Adrenal gland (tissue), 12 donors: ENCODE data around the gene KCND1. TPM values are rescaled to one million over a fixed set of nuclear protein-coding genes. Genes with fewer than 3 reads are reported as not detected.

Source experiments
- DNase-seq, 7 donors: peaks; one replicate each; pipeline ENCODE4 v3.0.0-alpha.2; 2019 to 2020
- H3K27ac ChIP-seq, 5 donors: fragments of 200-600 bp; sonication (generic) in 4 of 5; 1 replicate in 3 of 5; 2 replicates in 2 of 5; pipeline versions ENCODE4 v1.5.1 to v1.8.0; 2016 to 2020; ENCODE audit warnings: mild to moderate bottlenecking in 1 of 5
- H3K27me3 ChIP-seq: fragments of 200-600 bp; 2 replicates; pipeline ENCODE4 v1.8.0; 2021
- H3K36me3 ChIP-seq, 2 donors: fragments of 200-600 bp; replicated peaks in 1 of 2; 1 replicate in 1 of 2; 2 replicates in 1 of 2; pipeline versions ENCODE4 v1.5.1 to v1.8.0; 2018 to 2022
- H3K4me1 ChIP-seq, 2 donors: fragments of 200-600 bp; replicated peaks in 1 of 2; 1 replicate in 1 of 2; 2 replicates in 1 of 2; pipeline versions ENCODE4 v1.5.1 to v1.8.0; 2018 to 2021
- H3K4me3 ChIP-seq, 4 donors: fragments of 200-600 bp; sonication (generic) in 3 of 4; one replicate each; pipeline ENCODE4 v1.5.1; 2016 to 2018
- H3K9me3 ChIP-seq, 3 donors: fragments of 200-600 bp; sonication (generic) in 1 of 3; replicated peaks in 1 of 3; 1 replicate in 2 of 3; 2 replicates in 1 of 3; pipeline versions ENCODE4 v1.5.1 to v1.8.0; 2016 to 2021
- CTCF ChIP-seq, 6 experiments: fragments of 450-650 bp in 4 of 6; fragments of 200-600 bp in 2 of 6; sonication (generic) in 1 of 6; IDR thresholded peaks; 1 replicate in 5 of 6; 2 replicates in 1 of 6; pipeline versions ENCODE4 v1.5.1 to v1.8.0; 2016 to 2021; ENCODE audit warnings: antibody characterized with exemption in 6 of 6, mild to moderate bottlenecking in 2 of 6, moderate library complexity in 1 of 6
- POLR2A ChIP-seq, 2 donors: fragments of 450-650 bp; IDR thresholded peaks; one replicate each; pipeline ENCODE4 v1.6.1; 2017; ENCODE audit warnings: antibody characterized with exemption in 2 of 2, mild to moderate bottlenecking in 2 of 2, moderate library complexity in 1 of 2
- WGBS, 4 donors: extraction: QIAGEN DNeasy Blood & Tissue Kit in 2 of 4; methylation state at CpG; one replicate each; pipeline versions ENCODE4 v1.1.5 to v1.1.7; 2013 to 2017; 5-methylcytosine and 5-hydroxymethylcytosine counted together
- intact Hi-C, 2 donors: fragments of 100-400 bp; cut with DNase I; formaldehyde crosslinking; loops; one replicate each; pipeline versions ENCODE4 v1.14.1 to v1.15.0; 2022 to 2023
- polyA plus RNA-seq, 3 donors: library from polyadenylated mRNA; stranded (reverse); fragments of 200-250 nt in 2 of 3; fragments of 350-450 nt in 1 of 3; fragmentation: Illumina TruSeq in 1 of 3; extraction: RNeasy Lipid Tissue Mini Kit (QIAGEN cat#74804) in 1 of 3; gene quantifications; one replicate each; pipeline ENCODE4 v1.2.3, GENCODE V29; 2013 to 2014
- small RNA-seq, 2 donors: library from RNA; depleted of rRNA; stranded (forward); fragments of <200 nt; gene quantifications; one replicate each; pipeline ENCODE3, GENCODE V24; 2016
- total RNA-seq, 9 donors: library from RNA; depleted of rRNA in 4 of 9; stranded (reverse); fragments of >200 nt in 4 of 9; fragments of 120-200 nt in 1 of 9; fragmentation: NEBNext Ultra II Directional in 1 of 9; extraction: Animal tissue kit (Norgen Biotek cat#: 25700) in 1 of 9; gene quantifications; one replicate each; pipeline versions ENCODE4 v1.1.0 to v1.2.4, GENCODE V29; 2013 to 2023
- donor health status: healthy with polysubstance abuse.
- donor health status: Bipolar disorder and iron deficiency.
- donor health status: DM: yes; HTN: yes; CAD: no.
- donor health status: DM: no; HTN: no; CAD: no.
- donor health status: DM: no; HTN: no; CAD: no.
- donor health status: DM: yes; HTN: yes; CAD: no.

The KCND1 gene
- total and polyA plus RNA-seq, 12 donors: 0.22 to 2.4 (median 0.95) TPM

GRCh38 chrX:48911412-48912182 is 60.0 kb downstream of the KCND1 start, which contains the start of gene SLC35A2:
Gene SLC35A2, minus strand, starts transcription at chrX:48911646. Its CDS starts 10 bp downstream, at chrX:48911636.
- no peaks in the 10 kb centered on the region for H3K9me3 ChIP-seq
- H3K36me3 ChIP-seq: no peaks in the 10 kb centered on the region
- intact Hi-C loops: no loop called here
- TF ChIP-seq CTCF (IDR thresholded peaks at IDR 0.05): no peak
- peak in 1 of 2 donors; percentile 67 for TF ChIP-seq POLR2A (IDR thresholded peaks at IDR 0.05)
- DNase-seq: peak; percentile 77 to 89 (median 83)
- H3K4me3 ChIP-seq: peak within 1 kb of the TSS; percentile 21 to 82 (median 26)
- H3K27me3 ChIP-seq: no peaks in the 10 kb centered on the region
- peaks cover 0 to 5% of the 10 kb centered on the region in 2 donors for H3K4me1 ChIP-seq
- H3K27ac ChIP-seq: peak within 1 kb of the TSS; percentile 66 to 87 (median 76)
- WGBS, 4 donors: 0 to 41% (median 15%) methylated on average over 16 to 60 of the region's 60 CpGs

Small RNA genes within 50 kb of the gene (small RNA-seq; reads per million reads assigned to genes)
- gene RNU6-722P: 0 to 0.08 reads per million in 2 donors

Other genes starting within 250 kb of the KCND1 start
- under 1 TPM in 1 of 9 donors, not detected in 8; 0.94 TPM for gene GLOD5, start 210.1 kb downstream of the KCND1 start, total RNA-seq
- gene GLOD5, start 210.1 kb downstream of the KCND1 start, polyA plus RNA-seq: not detected
- gene GATA1, start 185.3 kb downstream of the KCND1 start, total RNA-seq: under 1 TPM in 3 of 9 donors, not detected in 6; 0.27 to 0.43 (median 0.33) TPM
- not detected for gene GATA1, start 185.3 kb downstream of the KCND1 start, polyA plus RNA-seq
- 100 to 1,000 TPM in 1 of 9 donors, 10 to 100 TPM in 8; 45.1 to 142 (median 72.6) TPM for gene HDAC6, start 169.8 kb downstream of the KCND1 start, total RNA-seq
- 100 to 1,000 TPM in 2 of 3 donors, 10 to 100 TPM in 1; 87.2 to 303 (median 135) TPM for gene HDAC6, start 169.8 kb downstream of the KCND1 start, polyA plus RNA-seq
- under 1 TPM in 1 of 9 donors, not detected in 8; 0.11 TPM for gene ERAS, start 145.3 kb downstream of the KCND1 start, total RNA-seq
- under 1 TPM in 1 of 3 donors, not detected in 2; 0.20 TPM for gene ERAS, start 145.3 kb downstream of the KCND1 start, polyA plus RNA-seq
- gene PCSK1N, start 136.2 kb downstream of the KCND1 start, total RNA-seq: 100 to 1,000 TPM in 1 of 9 donors, 10 to 100 TPM in 2, 1 to 10 TPM in 5, under 1 TPM in 1; 0.97 to 151 (median 7.0) TPM
- gene PCSK1N, start 136.2 kb downstream of the KCND1 start, polyA plus RNA-seq: 100 to 1,000 TPM in 2 of 3 donors, under 1 TPM in 1; 0.24 to 297 (median 113) TPM
- gene TIMM17B, start 74.1 kb downstream of the KCND1 start, total RNA-seq: 10 to 100 TPM; 43.7 to 98.0 (median 64.7) TPM
- gene TIMM17B, start 74.1 kb downstream of the KCND1 start, polyA plus RNA-seq: 10 to 100 TPM; 25.5 to 93.5 (median 56.9) TPM
- 100 to 1,000 TPM in 2 of 9 donors, 10 to 100 TPM in 7; 53.1 to 123 (median 89.8) TPM for gene PQBP1, start 73.9 kb downstream of the KCND1 start, total RNA-seq
- gene PQBP1, start 73.9 kb downstream of the KCND1 start, polyA plus RNA-seq: 100 to 1,000 TPM; 117 to 316 (median 295) TPM
- 10 to 100 TPM; 23.7 to 59.7 (median 32.9) TPM for gene SLC35A2, start 60.2 kb downstream of the KCND1 start, total RNA-seq
- 10 to 100 TPM in 2 of 3 donors, 1 to 10 TPM in 1; 5.1 to 33.5 (median 11.1) TPM for gene SLC35A2, start 60.2 kb downstream of the KCND1 start, polyA plus RNA-seq
- gene PIM2, start 52.8 kb downstream of the KCND1 start, total RNA-seq: 10 to 100 TPM in 4 of 9 donors, 1 to 10 TPM in 5; 3.8 to 14.1 (median 9.7) TPM
- gene PIM2, start 52.8 kb downstream of the KCND1 start, polyA plus RNA-seq: 10 to 100 TPM in 1 of 3 donors, 1 to 10 TPM in 2; 4.1 to 11.9 (median 4.8) TPM
- 10 to 100 TPM; 39.4 to 67.8 (median 54.3) TPM for gene OTUD5, start 14.2 kb downstream of the KCND1 start, total RNA-seq
- 10 to 100 TPM; 47.7 to 79.5 (median 52.2) TPM for gene OTUD5, start 14.2 kb downstream of the KCND1 start, polyA plus RNA-seq
- 10 to 100 TPM; 27.4 to 60.3 (median 37.9) TPM for gene GRIPAP1, start 30.4 kb upstream of the KCND1 start, total RNA-seq
- 10 to 100 TPM; 39.8 to 86.6 (median 44.1) TPM for gene GRIPAP1, start 30.4 kb upstream of the KCND1 start, polyA plus RNA-seq
- 100 to 1,000 TPM in 4 of 9 donors, 10 to 100 TPM in 5; 32.7 to 168 (median 94.7) TPM for gene TFE3, start 71.5 kb upstream of the KCND1 start, total RNA-seq
- gene TFE3, start 71.5 kb upstream of the KCND1 start, polyA plus RNA-seq: 10 to 100 TPM; 45.6 to 76.1 (median 65.9) TPM
- gene CCDC120, start 87.2 kb upstream of the KCND1 start, total RNA-seq: 10 to 100 TPM in 1 of 9 donors, 1 to 10 TPM in 8; 1.2 to 30.6 (median 2.8) TPM
- 1 to 10 TPM; 1.1 to 8.2 (median 2.7) TPM for gene CCDC120, start 87.2 kb upstream of the KCND1 start, polyA plus RNA-seq
- 10 to 100 TPM in 8 of 9 donors, 1 to 10 TPM in 1; 9.7 to 44.5 (median 34.4) TPM for gene PRAF2, start 102.2 kb upstream of the KCND1 start, total RNA-seq
- gene PRAF2, start 102.2 kb upstream of the KCND1 start, polyA plus RNA-seq: 100 to 1,000 TPM in 1 of 3 donors, 10 to 100 TPM in 2; 66.0 to 100 (median 85.5) TPM
- gene WDR45, start 108.0 kb upstream of the KCND1 start, total RNA-seq: 100 to 1,000 TPM in 6 of 9 donors, 10 to 100 TPM in 3; 64.1 to 139 (median 108) TPM
- 100 to 1,000 TPM in 2 of 3 donors, 10 to 100 TPM in 1; 59.4 to 184 (median 170) TPM for gene WDR45, start 108.0 kb upstream of the KCND1 start, polyA plus RNA-seq
- gene GPKOW, start 151.9 kb upstream of the KCND1 start, total RNA-seq: 10 to 100 TPM; 21.5 to 58.4 (median 27.3) TPM
- 10 to 100 TPM; 10.1 to 21.8 (median 11.3) TPM for gene GPKOW, start 151.9 kb upstream of the KCND1 start, polyA plus RNA-seq
- 10 to 100 TPM in 1 of 9 donors, 1 to 10 TPM in 8; 2.2 to 16.2 (median 3.1) TPM for gene MAGIX, start 190.9 kb upstream of the KCND1 start, total RNA-seq
- gene MAGIX, start 190.9 kb upstream of the KCND1 start, polyA plus RNA-seq: 1 to 10 TPM in 2 of 3 donors, under 1 TPM in 1; 0.59 to 8.4 (median 7.6) TPM
- gene PLP2, start 200.1 kb upstream of the KCND1 start, total RNA-seq: 100 to 1,000 TPM in 6 of 9 donors, 10 to 100 TPM in 3; 52.1 to 304 (median 161) TPM
- gene PLP2, start 200.1 kb upstream of the KCND1 start, polyA plus RNA-seq: 100 to 1,000 TPM in 2 of 3 donors, 10 to 100 TPM in 1; 78.2 to 724 (median 324) TPM
- 10 to 100 TPM in 7 of 9 donors, 1 to 10 TPM in 2; 2.8 to 46.8 (median 13.1) TPM for gene PRICKLE3, start 214.5 kb upstream of the KCND1 start, total RNA-seq
- gene PRICKLE3, start 214.5 kb upstream of the KCND1 start, polyA plus RNA-seq: 10 to 100 TPM in 1 of 3 donors, 1 to 10 TPM in 2; 5.7 to 10.9 (median 6.6) TPM
- 100 to 1,000 TPM in 1 of 9 donors, 10 to 100 TPM in 7, 1 to 10 TPM in 1; 6.8 to 147 (median 18.5) TPM for gene SYP, start 228.3 kb upstream of the KCND1 start, total RNA-seq
- gene SYP, start 228.3 kb upstream of the KCND1 start, polyA plus RNA-seq: 10 to 100 TPM; 18.6 to 73.1 (median 61.4) TPM